AG04450 (cell line): Measurements from ENCODE around the gene JAML. TPM values are rescaled to one million over a fixed set of nuclear protein-coding genes. Genes with fewer than 3 reads are reported as not detected.

Source experiments
- CTCF ChIA-PET: fragments of 300-600, 350-600 bp; formaldehyde crosslinking; extraction: SDS; loops from one replicate; lab custom pipeline; 2022; ENCODE audit warnings: antibody characterized with exemption, inconsistent platforms; lab: Charles Lee
- POLR2A ChIA-PET: fragments of 350-600 bp; formaldehyde crosslinking; extraction: SDS; loops from one replicate; lab custom pipeline; 2021; ENCODE audit warnings: antibody characterized with exemption, inconsistent platforms; lab: Yijun Ruan, JAX
- DNase-seq: peaks from one replicate; pipeline ENCODE4 v3.0.0-alpha.2; 2011; ENCODE audit warnings: low read depth, low spot score
- H3K27ac ChIP-seq: one replicate; pipeline ENCODE4 v1.5.1; 2012; ENCODE audit warnings: low read depth, low read length, control low read depth
- H3K27me3 ChIP-seq: one replicate; pipeline ENCODE4 v1.6.0; 2012; ENCODE audit warnings: low read length; ENCODE audit not compliant: control insufficient read depth, insufficient read depth
- H3K4me3 ChIP-seq: 2 replicates; pipeline ENCODE4 v1.5.1; 2011; ENCODE audit warnings: mild to moderate bottlenecking, low read depth, low read length, control low read depth
- H3K9me3 ChIP-seq: 2 replicates; pipeline ENCODE4 v1.5.1; 2012; ENCODE audit warnings: low read length; ENCODE audit not compliant: control insufficient read depth, insufficient read depth
- polyA plus RNA-seq: library from polyadenylated mRNA; depleted of rRNA; stranded (reverse); fragments of >200 nt; gene quantifications from 2 replicates; pipeline ENCODE4 v1.2.3, GENCODE V29; 2011
- TF ChIP-seq, protein P1 (sequence below): IDR thresholded peaks from 2 replicates; pipeline ENCODE4 v1.5.1; 2011; ENCODE audit warnings: low read depth, low read length, control low read depth, inconsistent platforms

The JAML gene
- polyA plus RNA-seq, 1 experiment, result not detected

DNA sequence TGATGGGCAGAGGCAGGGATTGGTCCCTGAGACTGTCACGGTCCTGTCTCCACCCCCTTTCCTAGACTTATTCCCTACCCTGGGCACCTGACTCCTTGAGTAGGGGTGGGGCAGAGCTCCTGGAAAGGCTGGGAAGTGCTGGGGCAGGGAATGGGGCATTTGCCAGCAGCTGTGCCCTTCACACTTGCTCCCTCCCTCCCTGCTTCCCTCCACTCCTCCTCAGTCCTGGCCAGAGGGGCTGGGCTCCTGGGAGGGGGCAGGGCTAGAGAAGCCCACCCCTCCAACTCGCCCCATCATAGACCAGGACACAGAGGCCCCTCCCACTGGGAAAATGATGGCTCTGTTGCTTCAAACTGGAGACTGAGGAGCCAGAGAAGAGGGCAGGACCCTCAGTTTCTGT is 59.9 kb downstream of the JAML start:
- Histone ChIP-seq H3K9me3 (no peaks in the 10 kb centered on the region), H3K4me3 (no peak overlapping the region), H3K27ac (no peak overlapping the region), H3K27me3 (peaks cover 8% of the 10 kb centered on the region)
- CTCF ChIA-PET, result interaction anchor here (1.6 kb wide), 1 partner anchor 20 kb away, joined by 4 read pairs; no protein-coding TSS in a partner anchor
- POLR2A ChIA-PET, result no interaction called here
- TF ChIP-seq, protein P1, sequence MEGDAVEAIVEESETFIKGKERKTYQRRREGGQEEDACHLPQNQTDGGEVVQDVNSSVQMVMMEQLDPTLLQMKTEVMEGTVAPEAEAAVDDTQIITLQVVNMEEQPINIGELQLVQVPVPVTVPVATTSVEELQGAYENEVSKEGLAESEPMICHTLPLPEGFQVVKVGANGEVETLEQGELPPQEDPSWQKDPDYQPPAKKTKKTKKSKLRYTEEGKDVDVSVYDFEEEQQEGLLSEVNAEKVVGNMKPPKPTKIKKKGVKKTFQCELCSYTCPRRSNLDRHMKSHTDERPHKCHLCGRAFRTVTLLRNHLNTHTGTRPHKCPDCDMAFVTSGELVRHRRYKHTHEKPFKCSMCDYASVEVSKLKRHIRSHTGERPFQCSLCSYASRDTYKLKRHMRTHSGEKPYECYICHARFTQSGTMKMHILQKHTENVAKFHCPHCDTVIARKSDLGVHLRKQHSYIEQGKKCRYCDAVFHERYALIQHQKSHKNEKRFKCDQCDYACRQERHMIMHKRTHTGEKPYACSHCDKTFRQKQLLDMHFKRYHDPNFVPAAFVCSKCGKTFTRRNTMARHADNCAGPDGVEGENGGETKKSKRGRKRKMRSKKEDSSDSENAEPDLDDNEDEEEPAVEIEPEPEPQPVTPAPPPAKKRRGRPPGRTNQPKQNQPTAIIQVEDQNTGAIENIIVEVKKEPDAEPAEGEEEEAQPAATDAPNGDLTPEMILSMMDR, result no peak
- DNase-seq, result no peak

- POLR2A ChIA-PET, result no interaction called here
- no peak overlapping the region for H3K27ac ChIP-seq
- H3K4me3 ChIP-seq, result no peak overlapping the region
- TF ChIP-seq, protein P1, result no peak
- CTCF ChIA-PET, result interaction anchor here (0.7 to 0.9 kb wide), 2 partner anchors 8 to 35 kb away, joined by 3 to 5 read pairs; no protein-coding TSS in a partner anchor
- H3K27me3 ChIP-seq, result peaks cover 16% of the 10 kb centered on the region
- no peak for DNase-seq
- no peaks in the 10 kb centered on the region for H3K9me3 ChIP-seq
Observed at GRCh38 chr11:118163494-118163893, 61.3 kb downstream of the JAML start.

DNA sequence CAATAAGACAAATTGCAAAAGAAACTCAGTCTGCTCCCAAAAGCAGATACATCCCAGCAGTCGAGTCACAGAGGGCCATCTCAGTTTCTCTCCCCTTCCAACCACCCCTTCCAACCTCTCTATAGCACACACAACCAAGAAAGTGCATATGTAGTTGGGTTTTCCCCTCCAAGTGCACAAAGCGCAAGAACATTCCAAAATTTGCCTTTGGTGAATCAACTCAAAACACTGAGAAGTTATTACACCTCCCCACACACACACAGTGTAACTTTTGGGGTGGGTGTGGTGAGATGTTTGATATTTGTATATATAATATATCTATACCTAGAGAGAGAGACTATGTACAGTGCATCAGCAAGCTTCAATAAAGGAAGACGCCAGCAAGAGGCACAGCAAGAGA is 62.0 kb downstream of the JAML start:
- no peak overlapping the region for H3K27ac ChIP-seq
- H3K9me3 ChIP-seq, result no peaks in the 10 kb centered on the region
- H3K4me3 ChIP-seq, result no peak overlapping the region
- TF ChIP-seq, protein P1, result no peak
- no peak for DNase-seq
- H3K27me3 ChIP-seq, result peaks cover 22% of the 10 kb centered on the region
- POLR2A ChIA-PET, result no interaction called here
- CTCF ChIA-PET, result interaction anchor here (0.7 to 0.9 kb wide), 2 partner anchors 9 to 36 kb away, joined by 3 to 5 read pairs; no protein-coding TSS in a partner anchor

DNA sequence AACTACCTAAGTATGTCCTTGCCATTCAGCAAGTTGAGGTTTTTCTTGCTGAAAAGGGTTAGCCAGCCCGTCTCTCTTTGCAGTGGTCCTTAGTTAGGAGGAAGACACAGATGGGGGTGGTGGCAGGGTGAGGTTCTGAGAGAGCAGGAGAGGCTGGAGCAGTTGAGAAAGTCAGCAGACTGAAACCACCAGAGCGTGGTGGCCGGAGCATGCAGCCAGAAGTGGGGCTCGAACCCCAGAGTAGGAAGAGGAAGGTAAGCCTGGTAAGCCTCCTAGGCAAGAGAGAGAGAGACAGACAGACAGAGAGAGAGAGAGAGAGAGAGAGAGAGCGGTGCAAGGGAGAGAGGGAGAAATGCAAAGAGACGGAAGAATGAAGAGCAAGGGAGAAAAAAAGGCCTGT is 63.0 kb downstream of the JAML start:
- H3K27ac ChIP-seq, result no peak overlapping the region
- ChIA-PET CTCF (no interaction called here), POLR2A (no interaction called here)
- no peak for DNase-seq
- H3K4me3 ChIP-seq, result no peak overlapping the region
- no peaks in the 10 kb centered on the region for H3K9me3 ChIP-seq
- TF ChIP-seq, protein P1, result no peak
- H3K27me3 ChIP-seq, result peaks cover 32% of the 10 kb centered on the region

DNA sequence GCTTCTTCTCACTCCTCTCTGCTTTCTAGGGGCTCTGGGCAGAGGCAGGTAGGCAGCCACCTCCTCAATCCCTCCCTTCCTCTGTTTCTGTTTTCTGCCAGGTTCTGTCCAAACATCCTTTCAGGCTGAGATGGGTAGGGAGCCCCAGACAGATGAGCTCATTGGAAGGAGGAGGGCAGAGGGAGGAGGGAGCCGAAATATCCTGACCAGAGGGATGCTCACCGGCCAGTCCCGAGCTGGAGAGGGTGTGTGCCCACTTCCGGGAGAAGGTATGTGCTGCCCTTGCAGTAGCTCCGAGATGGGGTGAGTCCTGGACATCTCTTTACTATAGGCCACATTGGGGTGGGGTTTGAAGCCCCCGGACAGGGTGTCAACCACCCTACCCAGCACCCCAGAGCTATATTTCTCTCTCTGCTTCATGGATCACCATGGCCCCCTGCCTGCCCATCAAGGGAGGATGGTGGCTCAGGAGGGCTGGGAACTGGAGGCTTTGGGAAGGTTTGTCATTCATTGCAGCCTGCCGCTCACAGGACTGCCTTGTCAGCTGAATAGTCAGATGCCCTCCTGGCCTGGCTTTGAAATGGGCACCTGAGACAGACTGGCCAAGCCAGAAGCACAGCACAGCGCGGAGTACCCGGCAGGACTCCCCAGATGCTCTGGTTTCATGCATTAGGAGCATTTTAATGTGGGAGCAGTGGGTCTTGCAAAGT is 67.5 kb downstream of the JAML start:
- ChIA-PET POLR2A (no interaction called here), CTCF (interaction anchor here (2.6 kb wide), 1 partner anchor 14 kb away, joined by 18 read pairs; no protein-coding TSS in a partner anchor)
- Histone ChIP-seq H3K9me3 (no peaks in the 10 kb centered on the region), H3K27ac (no peak overlapping the region), H3K27me3 (peaks cover 67% of the 10 kb centered on the region), H3K4me3 (no peak overlapping the region)
- TF ChIP-seq, protein P1, result no peak
- DNase-seq, result no peak
